ENCODE data around the gene WNT1.

The WNT1 gene

DNA sequence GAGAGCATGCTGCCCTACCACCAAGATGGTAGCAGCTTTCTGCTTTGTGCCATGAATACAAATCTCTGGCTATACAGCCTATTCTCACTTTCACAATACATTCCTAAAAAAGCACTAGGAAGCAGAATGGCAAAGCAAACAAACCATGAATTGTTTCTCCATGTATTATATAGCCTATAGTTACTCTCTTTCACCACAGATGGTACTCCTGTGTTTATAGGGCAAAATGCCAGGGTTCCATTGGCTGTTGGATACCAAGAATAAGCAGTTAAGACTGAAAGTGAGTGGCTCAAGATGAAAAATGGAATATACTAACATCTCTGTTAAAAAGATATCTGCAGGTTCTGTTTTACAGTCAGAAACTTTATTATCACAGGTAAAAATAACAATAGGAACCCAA, 31.9 kb upstream of the WNT1 start:
- no peaks in the 10 kb centered on the region for H3K27me3 ChIP-seq

DNA sequence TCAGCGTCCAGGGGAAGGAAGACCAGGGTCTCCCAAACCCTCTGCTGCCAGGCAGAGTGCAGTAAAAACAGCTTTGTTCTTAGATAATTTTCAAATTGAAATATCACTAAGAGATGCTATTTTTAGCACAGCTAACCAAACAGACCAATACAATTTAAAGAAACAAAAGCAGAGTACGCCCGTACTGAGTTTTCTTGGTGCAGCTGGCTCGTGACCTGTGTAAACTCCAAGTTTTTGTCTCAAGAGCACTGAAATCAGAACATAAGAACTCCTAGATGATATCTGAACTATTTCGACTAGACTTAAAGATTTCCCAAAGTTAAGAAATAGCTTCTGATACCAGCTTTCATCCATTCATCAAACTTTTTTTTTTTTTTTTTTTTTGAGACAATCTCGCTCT, 31.2 kb upstream of the WNT1 start:
- H3K36me3 ChIP-seq: no peaks in the 10 kb centered on the region; the same call in 1 of the 2 replicates
- no peak overlapping the region for H3K4me3 ChIP-seq (ENCODE audit: low read depth, low read length)
- H3K27me3 ChIP-seq: no peaks in the 10 kb centered on the region
- TF ChIP-seq, protein P1, sequence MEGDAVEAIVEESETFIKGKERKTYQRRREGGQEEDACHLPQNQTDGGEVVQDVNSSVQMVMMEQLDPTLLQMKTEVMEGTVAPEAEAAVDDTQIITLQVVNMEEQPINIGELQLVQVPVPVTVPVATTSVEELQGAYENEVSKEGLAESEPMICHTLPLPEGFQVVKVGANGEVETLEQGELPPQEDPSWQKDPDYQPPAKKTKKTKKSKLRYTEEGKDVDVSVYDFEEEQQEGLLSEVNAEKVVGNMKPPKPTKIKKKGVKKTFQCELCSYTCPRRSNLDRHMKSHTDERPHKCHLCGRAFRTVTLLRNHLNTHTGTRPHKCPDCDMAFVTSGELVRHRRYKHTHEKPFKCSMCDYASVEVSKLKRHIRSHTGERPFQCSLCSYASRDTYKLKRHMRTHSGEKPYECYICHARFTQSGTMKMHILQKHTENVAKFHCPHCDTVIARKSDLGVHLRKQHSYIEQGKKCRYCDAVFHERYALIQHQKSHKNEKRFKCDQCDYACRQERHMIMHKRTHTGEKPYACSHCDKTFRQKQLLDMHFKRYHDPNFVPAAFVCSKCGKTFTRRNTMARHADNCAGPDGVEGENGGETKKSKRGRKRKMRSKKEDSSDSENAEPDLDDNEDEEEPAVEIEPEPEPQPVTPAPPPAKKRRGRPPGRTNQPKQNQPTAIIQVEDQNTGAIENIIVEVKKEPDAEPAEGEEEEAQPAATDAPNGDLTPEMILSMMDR (IDR thresholded peaks at IDR 0.05; ENCODE audit: low read depth, low read length): no peak
- H3K4me1 ChIP-seq: no peaks in the 10 kb centered on the region
- no peak for DNase-seq
- H3K9me3 ChIP-seq: no peaks in the 10 kb centered on the region

More for the DNA sequence above, 31.9 kb upstream of the WNT1 start:
- Histone ChIP-seq H3K9me3 (no peaks in the 10 kb centered on the region), H3K4me1 (no peaks in the 10 kb centered on the region), H3K36me3 (peaks cover 6% of the 10 kb centered on the region), H3K4me3 (ENCODE audit: low read depth, low read length) (no peak overlapping the region)
- no peak for DNase-seq
- TF ChIP-seq, protein P1 (IDR thresholded peaks at IDR 0.05; ENCODE audit: low read depth, low read length): no peak

DNA sequence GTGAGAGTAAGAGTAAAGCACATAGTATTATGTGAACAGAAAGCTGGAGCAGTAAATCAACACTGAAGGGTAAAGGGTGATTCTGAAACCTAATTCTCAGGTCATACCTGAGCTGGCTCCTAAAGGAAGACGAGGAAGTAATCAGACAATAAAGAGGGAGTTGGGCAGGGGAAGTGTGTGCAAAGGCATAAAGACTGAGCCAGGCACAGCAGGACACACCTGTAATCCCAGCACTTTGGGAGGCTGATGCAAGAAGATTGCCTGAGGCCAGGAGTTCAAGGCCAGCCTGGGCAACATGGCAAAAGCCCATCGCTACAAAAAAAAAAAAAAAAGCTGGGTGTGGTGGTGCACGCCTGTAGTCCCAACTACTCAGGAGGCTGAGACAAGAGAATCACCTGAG, 30.4 kb upstream of the WNT1 start:
- no peaks in the 10 kb centered on the region for H3K27me3 ChIP-seq

GRCh38 chr12:48952691-48953090, 25.4 kb upstream of the WNT1 start:
- H3K4me1 ChIP-seq: no peaks in the 10 kb centered on the region; the same call in 1 of the 2 replicates
- TF ChIP-seq, protein P1 (IDR thresholded peaks at IDR 0.05; ENCODE audit: low read depth, low read length): no peak
- H3K36me3 ChIP-seq: peaks cover 10% of the 10 kb centered on the region

More for the DNA sequence above, 30.4 kb upstream of the WNT1 start:
- TF ChIP-seq, protein P1 (IDR thresholded peaks at IDR 0.05; ENCODE audit: low read depth, low read length): no peak
- H3K9me3 ChIP-seq: no peaks in the 10 kb centered on the region
- H3K4me3 ChIP-seq (ENCODE audit: low read depth, low read length): no peak overlapping the region
- DNase-seq: no peak
- H3K4me1 ChIP-seq: no peaks in the 10 kb centered on the region
- H3K36me3 ChIP-seq: peaks cover 3% of the 10 kb centered on the region

DNA sequence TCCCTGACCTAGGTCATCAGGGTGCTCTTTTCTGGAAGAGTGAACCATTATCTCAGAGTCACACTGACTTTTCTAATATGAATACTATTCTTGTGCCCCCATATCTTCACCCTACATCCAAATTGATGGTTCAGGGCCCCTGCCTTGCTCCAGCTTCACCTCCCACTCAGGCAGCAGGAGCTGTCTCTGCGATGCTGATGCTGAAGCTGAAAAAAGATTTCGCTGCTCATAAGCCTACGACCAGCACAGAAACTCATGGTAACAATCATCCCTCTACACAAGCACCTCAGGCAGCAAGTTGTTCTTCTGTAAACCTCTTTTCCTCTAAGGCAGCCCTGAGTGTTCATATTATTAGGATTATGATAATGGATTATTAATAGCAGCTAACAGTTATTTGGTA, 24.1 kb upstream of the WNT1 start:
- no peaks in the 10 kb centered on the region; the same call in 1 of the 2 replicates for H3K27me3 ChIP-seq
- no peaks in the 10 kb centered on the region; the same call in 1 of the 2 replicates for H3K4me1 ChIP-seq
- TF ChIP-seq, protein P1 (IDR thresholded peaks at IDR 0.05; ENCODE audit: low read depth, low read length): no peak
- H3K4me3 ChIP-seq (ENCODE audit: low read depth, low read length): no peak overlapping the region
- H3K36me3 ChIP-seq: peaks cover 10% of the 10 kb centered on the region
- no peak for DNase-seq
- no peaks in the 10 kb centered on the region for H3K9me3 ChIP-seq

More at GRCh38 chr12:48952691-48953090, 25.4 kb upstream of the WNT1 start:
- H3K27me3 ChIP-seq: no peaks in the 10 kb centered on the region
- H3K9me3 ChIP-seq: no peaks in the 10 kb centered on the region
- no peak for DNase-seq
- H3K4me3 ChIP-seq (ENCODE audit: low read depth, low read length): no peak overlapping the region

GRCh38 chr12:48954841-48955501, 23.2 kb upstream of the WNT1 start:
- Histone ChIP-seq H3K9me3 (no peaks in the 10 kb centered on the region), H3K4me1 (no peaks in the 10 kb centered on the region; the same call in 1 of the 2 replicates), H3K36me3 (peaks cover 10% of the 10 kb centered on the region), H3K4me3 (ENCODE audit: low read depth, low read length) (no peak overlapping the region), H3K27me3 (no peaks in the 10 kb centered on the region; the same call in 1 of the 2 replicates)
- TF ChIP-seq, protein P1 (IDR thresholded peaks at IDR 0.05; ENCODE audit: low read depth, low read length): no peak
- DNase-seq: no peak
